Stimulated activated CD4-positive, alpha-beta T cell treated with anti-CD3 and anti-CD28 coated beads, Interleukin-4, amount 100 ng/mL, for 1 hour (primary cell): Measurements from ENCODE around the gene RBMXL2.

Experiments
- DNase-seq: peaks from one replicate; pipeline ENCODE4 v3.0.0-alpha.2; 2020

RBMXL2 gene

GRCh38 chr11:7088921-7089320, at the start of gene RBMXL2:
Gene RBMXL2, plus strand, starts transcription at chr11:7088998. Its CDS starts 123 bp downstream, at chr11:7089121.
- DNase-seq: no peak

GRCh38 chr11:7046474-7047175, 42.2 kb upstream of the RBMXL2 start:
- no peak for DNase-seq

DNA sequence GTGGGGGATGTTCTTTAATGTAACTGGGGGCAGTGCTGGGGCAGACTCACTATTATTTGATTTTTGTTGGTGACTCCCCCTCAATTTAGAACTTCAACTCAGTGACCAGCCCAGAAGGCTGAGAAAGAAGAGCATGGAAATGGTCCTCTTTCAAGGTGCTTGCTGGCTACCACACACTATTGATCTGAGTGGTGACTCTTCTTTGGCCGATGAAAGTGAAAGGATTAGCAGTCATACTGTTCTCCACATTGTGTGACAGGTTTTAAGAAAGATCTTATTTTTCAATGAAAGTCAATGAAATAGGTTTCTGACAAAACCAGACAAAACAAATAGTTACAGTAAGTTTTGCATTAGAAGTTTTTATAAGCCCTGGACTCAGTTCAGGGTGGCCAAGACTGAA, 38.6 kb upstream of the RBMXL2 start:
- no peak for DNase-seq

- DNase-seq: no peak
These were observed 31.8 kb upstream of the RBMXL2 start for GRCh38 chr11:7056828-7057513.

DNA sequence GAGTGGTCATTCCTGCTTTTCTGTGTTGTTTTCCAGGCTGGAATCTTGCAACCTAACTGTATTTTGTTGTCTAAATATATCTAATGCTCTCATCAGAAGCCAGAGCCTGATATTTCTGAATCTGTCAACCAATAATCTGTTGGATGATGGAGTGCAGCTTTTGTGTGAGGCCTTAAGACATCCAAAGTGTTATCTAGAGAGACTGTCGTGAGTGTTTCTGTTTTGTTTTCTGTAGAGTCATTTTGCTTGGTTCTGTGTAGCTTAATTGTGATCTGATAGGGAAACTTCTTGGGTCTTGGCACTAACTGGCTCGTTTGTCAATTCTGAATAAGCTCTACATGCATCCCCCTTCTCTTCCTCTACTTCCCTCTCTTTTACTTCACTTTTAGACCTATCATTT, 31.2 kb upstream of the RBMXL2 start:
- no peak for DNase-seq

- no peak for DNase-seq
These were observed 27.9 kb upstream of the RBMXL2 start for GRCh38 chr11:7060868-7061267.

GRCh38 chr11:7062534-7062933, 26.3 kb upstream of the RBMXL2 start:
- DNase-seq: no peak

- DNase-seq: no peak
These were observed 16.3 kb upstream of the RBMXL2 start for GRCh38 chr11:7072401-7073028.

GRCh38 chr11:7077101-7077500, 11.7 kb upstream of the RBMXL2 start:
- DNase-seq: no peak

- DNase-seq: no peak
These were observed 9.2 kb upstream of the RBMXL2 start for GRCh38 chr11:7079545-7080135.

DNA sequence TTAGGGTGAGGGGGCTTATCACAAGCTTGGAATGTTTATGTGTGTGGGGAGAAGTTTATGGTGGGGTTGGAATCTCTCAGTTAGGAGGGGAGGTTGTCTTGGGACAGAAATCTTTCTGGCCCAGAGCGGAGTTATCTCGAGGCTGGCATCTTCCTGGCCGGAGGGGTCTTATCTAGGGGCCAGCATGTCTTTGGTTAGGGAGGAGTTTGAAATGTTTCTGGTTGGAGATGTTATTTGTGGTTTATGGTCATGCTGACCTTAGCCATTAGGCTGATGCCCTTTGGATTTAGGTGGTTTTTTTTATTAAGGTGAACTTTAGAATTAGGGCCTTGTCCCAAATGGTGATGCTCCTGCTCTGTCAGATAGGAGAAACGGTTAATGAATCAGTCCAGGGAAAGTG, 7.9 kb upstream of the RBMXL2 start:
- DNase-seq: no peak

DNA sequence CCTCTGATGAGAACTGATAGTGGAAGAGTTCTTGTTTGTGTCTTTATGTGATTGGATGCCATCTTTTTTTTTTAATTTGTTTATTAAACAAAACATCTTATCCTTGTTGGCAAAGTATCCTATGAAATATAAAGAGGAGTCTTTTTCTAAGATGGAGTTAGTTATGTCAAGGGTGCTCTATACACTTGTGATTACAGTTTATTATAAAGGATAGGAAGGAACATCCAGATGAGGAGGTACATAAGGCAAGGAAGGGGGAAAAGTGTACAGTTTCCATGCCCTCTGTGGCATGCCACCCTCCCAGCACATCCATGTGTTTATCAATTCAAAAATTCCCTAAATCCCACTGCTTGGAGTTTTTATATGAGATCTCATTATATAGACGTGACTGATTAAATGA, 7.4 kb upstream of the RBMXL2 start:
- no peak for DNase-seq

- DNase-seq: no peak
These were observed 792 bp downstream of the RBMXL2 start for GRCh38 chr11:7089328-7090251.

- no peak for DNase-seq
These were observed 9.5 kb downstream of the RBMXL2 start for GRCh38 chr11:7098235-7098832.

DNA sequence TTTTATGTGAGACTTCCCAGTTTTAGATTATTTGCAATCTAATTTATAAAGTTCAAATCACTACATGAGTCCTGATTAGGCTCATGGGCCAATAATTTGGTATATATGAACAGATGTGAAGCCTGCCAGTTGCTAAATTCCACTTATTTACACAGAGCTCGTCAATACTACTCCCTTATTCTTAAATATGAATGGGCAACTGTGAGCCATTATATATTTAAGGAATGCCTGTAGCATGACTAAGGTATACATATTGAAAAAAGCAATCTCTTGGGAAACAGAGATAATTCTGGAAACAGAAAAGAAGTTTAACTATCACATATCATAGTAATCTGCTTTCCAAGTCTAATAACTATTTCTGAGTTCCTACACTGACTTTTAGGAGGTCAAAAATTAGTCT, 27.0 kb downstream of the RBMXL2 start:
- DNase-seq: no peak

DNA sequence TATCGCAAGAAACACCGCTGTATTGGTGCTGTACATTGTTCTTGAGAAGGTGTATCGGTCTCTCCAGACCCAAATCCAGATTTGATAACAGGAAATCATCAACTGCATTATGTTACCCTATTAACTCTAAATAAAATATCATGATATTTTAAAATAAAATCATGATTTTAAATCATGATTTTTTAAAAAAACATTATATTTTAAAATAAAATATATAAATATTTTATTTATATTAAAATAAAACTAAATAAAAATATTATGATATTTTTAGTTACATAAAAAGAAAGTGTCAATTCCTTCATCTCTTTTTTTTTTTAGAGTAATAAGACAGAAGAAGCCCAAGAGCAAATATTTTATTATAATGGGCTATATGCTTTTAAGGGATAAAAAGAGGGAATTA, 27.6 kb downstream of the RBMXL2 start:
- no peak for DNase-seq

DNA sequence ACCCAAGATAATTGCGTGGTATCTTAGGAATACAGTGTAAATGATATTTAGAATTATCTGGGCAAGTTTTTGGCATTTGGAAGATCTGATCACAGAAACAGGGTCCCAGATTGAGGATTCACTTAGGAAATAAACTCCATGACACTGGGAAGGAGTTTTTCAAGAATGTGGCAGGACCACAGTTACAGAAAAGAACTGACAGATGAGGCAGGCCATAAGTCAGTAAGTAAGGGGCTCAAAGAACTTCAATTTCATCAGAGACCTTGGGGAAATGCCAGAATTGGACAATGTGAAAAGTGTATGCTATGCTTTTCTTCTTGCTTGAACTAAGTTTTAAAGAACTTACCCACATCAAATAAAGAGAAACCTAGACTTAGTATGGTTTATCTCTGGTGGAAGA, 49.3 kb downstream of the RBMXL2 start:
- no peak for DNase-seq
